Upper lobe of left lung (tissue), 6 donors: Measurements from ENCODE around the gene BCL2L2. TPM values are rescaled to one million over a fixed set of nuclear protein-coding genes. Genes with fewer than 3 reads are reported as not detected.

Source experiments
- ATAC-seq, 2 donors: fragments of 200-7000 bp; cut with Tn5 transposase; one replicate each; pipeline ENCODE4 v1.9.1; 2022; ENCODE audit warnings: mild to moderate bottlenecking in 2 of 2, moderate library complexity in 2 of 2; ENCODE audit not compliant: low FRiP score in 2 of 2
- DNase-seq, 2 donors: peaks; one replicate each; pipeline ENCODE4 v3.0.0-alpha.2; 2019 to 2020
- H3K27ac ChIP-seq, 4 donors: fragments of 200-600 bp; sonication (generic); one replicate each; pipeline ENCODE4 v1.5.1; 2016 to 2019
- H3K27me3 ChIP-seq, 4 donors: fragments of 200-600 bp; sonication (generic); one replicate each; pipeline ENCODE4 v1.5.1; 2017 to 2019
- H3K36me3 ChIP-seq, 4 donors: fragments of 200-600 bp; sonication (generic); one replicate each; pipeline ENCODE4 v1.5.1; 2016 to 2019
- H3K4me1 ChIP-seq, 4 donors: fragments of 200-600 bp; sonication (generic); one replicate each; pipeline ENCODE4 v1.5.1; 2018 to 2019
- H3K4me3 ChIP-seq, 4 donors: fragments of 200-600 bp; sonication (generic); one replicate each; pipeline ENCODE4 v1.5.1; 2017 to 2019; ENCODE audit warnings: mild to moderate bottlenecking in 2 of 4, moderate library complexity in 1 of 4
- H3K9me3 ChIP-seq, 4 donors: fragments of 200-600 bp; sonication (generic); one replicate each; pipeline ENCODE4 v1.5.1; 2018 to 2019
- EP300 ChIP-seq, 4 donors: sonication (generic); formaldehyde crosslinking; IDR thresholded peaks; one replicate each; pipeline ENCODE4 v1.5.1; 2017; ENCODE audit warnings: antibody characterized with exemption in 4 of 4, control low read depth in 2 of 4
- POLR2A ChIP-seq, 4 donors: fragments of 450-650 bp; IDR thresholded peaks; one replicate each; pipeline ENCODE4 v1.5.1; 2016 to 2017; ENCODE audit warnings: antibody characterized with exemption in 4 of 4, mild to moderate bottlenecking in 2 of 4
- POLR2AphosphoS5 ChIP-seq, 2 donors: sonication (generic); formaldehyde crosslinking; IDR thresholded peaks; one replicate each; pipeline ENCODE4 v1.5.1; 2017; ENCODE audit warnings: antibody characterized with exemption in 2 of 2
- WGBS, 2 donors: methylation state at CpG; one replicate each; pipeline ENCODE4 v1.1.5; 2017 to 2018; 5-methylcytosine and 5-hydroxymethylcytosine counted together
- total RNA-seq, 6 donors: library from RNA; depleted of rRNA in 4 of 6; stranded (reverse); fragments of >200 nt in 4 of 6; gene quantifications; one replicate each; pipeline versions ENCODE4 v1.1.0 to v1.2.1, GENCODE V29; 2016 to 2021
- TF ChIP-seq, protein P1 (sequence below), 6 experiments: fragments of 450-650 bp in 4 of 6; fragments of 200-600 bp in 2 of 6; sonication (generic) in 2 of 6; IDR thresholded peaks; one replicate each; pipeline ENCODE4 v1.5.1; 2016 to 2019; ENCODE audit warnings: antibody characterized with exemption in 6 of 6
- donor health status: DM: no; HTN: no; CAD: no; lungs with moderate emphysema.
- donor health status: DM: no; HTN: yes; CAD: no; lungs with severe emphysema.

Gene BCL2L2
- total RNA-seq, 6 donors from 2014 or later, result 38.8 to 53.8 (median 47.3) TPM

- peak within 1 kb of the TSS; percentile 91 to 99 (median 98) for H3K27ac ChIP-seq
- H3K36me3 ChIP-seq, result peaks cover 0 to 7% (median under 1%) of the 10 kb centered on the region in 4 donors
- peaks cover 27 to 42% (median 37%) of the 10 kb centered on the region in 4 donors for H3K4me1 ChIP-seq
- DNase-seq (peak; percentile 81 to 94), ATAC-seq (peak; percentile 9 to 72)
- TF ChIP-seq POLR2A (IDR thresholded peaks at IDR 0.05) (peak in 1 of 4 donors; percentile 10), EP300 (IDR thresholded peaks at IDR 0.05) (no peak), POLR2AphosphoS5 (IDR thresholded peaks at IDR 0.05) (peak in 1 of 2 donors; percentile 58)
- TF ChIP-seq, protein P1, sequence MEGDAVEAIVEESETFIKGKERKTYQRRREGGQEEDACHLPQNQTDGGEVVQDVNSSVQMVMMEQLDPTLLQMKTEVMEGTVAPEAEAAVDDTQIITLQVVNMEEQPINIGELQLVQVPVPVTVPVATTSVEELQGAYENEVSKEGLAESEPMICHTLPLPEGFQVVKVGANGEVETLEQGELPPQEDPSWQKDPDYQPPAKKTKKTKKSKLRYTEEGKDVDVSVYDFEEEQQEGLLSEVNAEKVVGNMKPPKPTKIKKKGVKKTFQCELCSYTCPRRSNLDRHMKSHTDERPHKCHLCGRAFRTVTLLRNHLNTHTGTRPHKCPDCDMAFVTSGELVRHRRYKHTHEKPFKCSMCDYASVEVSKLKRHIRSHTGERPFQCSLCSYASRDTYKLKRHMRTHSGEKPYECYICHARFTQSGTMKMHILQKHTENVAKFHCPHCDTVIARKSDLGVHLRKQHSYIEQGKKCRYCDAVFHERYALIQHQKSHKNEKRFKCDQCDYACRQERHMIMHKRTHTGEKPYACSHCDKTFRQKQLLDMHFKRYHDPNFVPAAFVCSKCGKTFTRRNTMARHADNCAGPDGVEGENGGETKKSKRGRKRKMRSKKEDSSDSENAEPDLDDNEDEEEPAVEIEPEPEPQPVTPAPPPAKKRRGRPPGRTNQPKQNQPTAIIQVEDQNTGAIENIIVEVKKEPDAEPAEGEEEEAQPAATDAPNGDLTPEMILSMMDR (IDR thresholded peaks at IDR 0.05), result no peak
- WGBS, 2 donors, result 4 to 9% methylated on average over 20 to 53 of the region's 81 CpGs
- H3K9me3 ChIP-seq, result no peaks in the 10 kb centered on the region
- no peaks in the 10 kb centered on the region for H3K27me3 ChIP-seq
- peak within 1 kb of the TSS; percentile 53 to 94 (median 80) for H3K4me3 ChIP-seq
Measured at GRCh38 chr14:23302290-23303225, 4.1 kb upstream of the BCL2L2 start, which contains the start of gene PPP1R3E. PPP1R3E (minus strand) TSS chr14:23302859; CDS start chr14:23302576, 283 bp downstream.

DNA sequence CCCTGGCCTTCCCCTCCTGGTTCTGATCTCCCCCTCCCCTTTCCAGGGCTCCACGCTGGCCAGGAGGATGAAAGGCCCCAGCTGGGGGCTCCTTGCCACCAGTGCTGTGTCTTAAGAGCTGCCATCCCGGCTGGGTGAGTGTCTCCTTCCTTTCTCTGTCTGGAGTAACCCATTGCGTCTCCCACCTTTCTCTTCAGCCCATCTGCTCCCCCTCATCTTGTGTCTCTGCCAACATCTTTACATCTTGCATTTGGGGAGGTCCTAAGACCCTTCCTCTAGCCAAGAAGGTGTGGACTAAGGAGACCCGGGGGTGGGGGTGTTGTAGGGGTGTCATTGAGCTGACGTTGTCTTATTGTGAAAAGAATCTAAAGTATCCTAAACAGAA is 505 bp downstream of the BCL2L2 start:
- DNase-seq, result no peak
- Histone ChIP-seq H3K4me1 (peaks cover 33 to 58% (median 34%) of the 10 kb centered on the region in 4 donors), H3K36me3 (peaks cover 0 to 38% (median 9%) of the 10 kb centered on the region in 4 donors), H3K27me3 (no peaks in the 10 kb centered on the region), H3K4me3 (peak overlapping the region; percentile 51 to 76 (median 64)), H3K9me3 (no peaks in the 10 kb centered on the region), H3K27ac (peak overlapping the region; percentile 84 to 93 (median 90))
- 16% methylated on average over 5 of the region's 5 CpGs for WGBS, 2 donors
- ATAC-seq, result no peak
- TF ChIP-seq, protein P1 (IDR thresholded peaks at IDR 0.05), result no peak
- TF ChIP-seq EP300 (IDR thresholded peaks at IDR 0.05) (no peak), POLR2A (IDR thresholded peaks at IDR 0.05) (no peak), POLR2AphosphoS5 (IDR thresholded peaks at IDR 0.05) (no peak)

GRCh38 chr14:23307687-23308644 is 1.3 kb downstream of the BCL2L2 start:
- ATAC-seq, result no peak
- Histone ChIP-seq H3K4me1 (peaks cover 30 to 54% (median 32%) of the 10 kb centered on the region in 4 donors), H3K36me3 (peaks cover 0 to 38% (median 9%) of the 10 kb centered on the region in 4 donors), H3K9me3 (no peaks in the 10 kb centered on the region), H3K27ac (peak overlapping the region; percentile 84 to 93 (median 90)), H3K27me3 (no peaks in the 10 kb centered on the region), H3K4me3 (peak overlapping the region in 2 of 4 donors; percentile 58 to 71)
- peak in 1 of 2 donors; percentile 69 for DNase-seq
- no peak for TF ChIP-seq POLR2A (IDR thresholded peaks at IDR 0.05)
- TF ChIP-seq POLR2AphosphoS5 (IDR thresholded peaks at IDR 0.05), result no peak
- TF ChIP-seq, protein P1 (IDR thresholded peaks at IDR 0.05), result no peak
- no peak for TF ChIP-seq EP300 (IDR thresholded peaks at IDR 0.05)
- WGBS, 2 donors, result 83 to 91% methylated on average over 12 to 21 of the region's 22 CpGs

DNA sequence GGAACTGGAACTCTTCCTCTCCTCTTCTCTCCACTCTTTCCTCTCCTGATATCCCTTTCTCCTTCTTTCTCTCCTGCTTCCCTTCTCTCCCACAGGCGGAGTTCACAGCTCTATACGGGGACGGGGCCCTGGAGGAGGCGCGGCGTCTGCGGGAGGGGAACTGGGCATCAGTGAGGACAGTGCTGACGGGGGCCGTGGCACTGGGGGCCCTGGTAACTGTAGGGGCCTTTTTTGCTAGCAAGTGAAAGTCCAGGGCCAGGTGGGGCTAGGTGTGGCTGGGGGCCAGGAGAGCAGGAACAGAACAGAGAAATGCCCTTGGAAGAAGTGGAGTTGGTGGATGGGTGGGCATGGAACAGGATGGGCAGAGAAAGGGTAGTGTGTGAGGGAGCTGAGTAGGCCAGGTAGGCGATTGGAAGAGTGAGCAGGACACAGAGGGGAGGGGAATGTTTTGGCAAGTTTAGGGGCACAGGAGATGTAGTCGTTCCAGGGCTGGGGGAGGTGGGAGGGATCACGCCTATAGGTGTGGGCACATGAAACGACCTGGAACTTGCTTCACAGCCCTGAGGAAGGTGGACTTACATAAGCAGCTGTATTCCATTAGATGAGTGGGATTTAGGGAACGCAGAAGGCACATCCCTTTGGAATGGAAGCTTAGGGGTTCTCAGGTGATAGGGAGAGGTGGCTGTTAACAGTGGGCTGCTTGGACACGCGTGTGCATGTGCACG is 2.2 kb downstream of the BCL2L2 start:
- 84 to 86% methylated on average over 17 of the region's 17 CpGs for WGBS, 2 donors
- peaks cover 28 to 50% (median 29%) of the 10 kb centered on the region in 4 donors for H3K4me1 ChIP-seq

More for the DNA sequence above, 2.2 kb downstream of the BCL2L2 start:
- no peaks in the 10 kb centered on the region for H3K9me3 ChIP-seq
- no peaks in the 10 kb centered on the region for H3K27me3 ChIP-seq
- no peak overlapping the region for H3K4me3 ChIP-seq
- H3K36me3 ChIP-seq, result peaks cover 0 to 38% (median 9%) of the 10 kb centered on the region in 4 donors
- DNase-seq, result peak in 1 of 2 donors; percentile 71
- no peak for ATAC-seq
- no peak for TF ChIP-seq POLR2AphosphoS5 (IDR thresholded peaks at IDR 0.05)
- TF ChIP-seq EP300 (IDR thresholded peaks at IDR 0.05), result no peak
- TF ChIP-seq POLR2A (IDR thresholded peaks at IDR 0.05), result no peak
- TF ChIP-seq, protein P1 (IDR thresholded peaks at IDR 0.05), result no peak
- H3K27ac ChIP-seq, result peak overlapping the region in 2 of 4 donors; percentile 11 to 21
